C4-2B (cell line): ENCODE data around the gene BCAP29.

Experiments
- CTCF ChIP-seq: fragments of 450-650 bp; conservative IDR thresholded peaks from 2 replicates; pipeline ENCODE4 v1.5.1; 2017; ENCODE audit warnings: mild to moderate bottlenecking
- ZFX ChIP-seq: fragments of 450-650 bp; IDR thresholded peaks from 2 replicates; pipeline ENCODE4 v1.6.1; 2017

DNA sequence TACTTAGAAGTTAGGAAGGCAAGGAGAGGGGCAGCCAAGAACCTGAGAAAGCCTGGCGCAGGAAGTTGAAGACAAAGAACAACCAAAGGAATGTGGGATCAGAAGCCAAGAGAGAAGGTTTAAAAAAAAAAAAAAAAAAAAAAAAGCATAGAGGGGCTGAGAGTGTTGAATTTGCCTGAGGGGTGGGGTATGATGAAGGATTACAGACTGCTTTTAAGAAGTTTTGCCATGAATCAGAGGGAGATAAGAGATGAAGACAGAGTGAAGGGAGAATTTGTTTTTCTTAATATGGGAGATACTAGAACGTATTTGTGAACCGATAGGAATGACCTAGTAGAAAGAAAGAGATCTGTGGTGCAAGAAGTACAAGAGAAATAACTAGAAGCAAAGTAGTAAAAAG is 87.3 kb downstream of the BCAP29 start:
- TF ChIP-seq CTCF, result no peak
- TF ChIP-seq ZFX, result no peak
